SK-N-SH treated with all-trans-retinoic acid at 6 μM for 48 hours (cell line): ENCODE measurements around the gene CYP1A2.

ENCODE experiments used
- ATAC-seq: fragments of 200-7000 bp; cut with Tn5 transposase; 3 replicates; pipeline ENCODE4 v1.9.1; 2020; ENCODE audit warnings: mild to moderate bottlenecking, moderate library complexity
- CREB5 ChIP-seq: fragments of 250-450 bp; sonication (Bioruptor Pico); IDR thresholded peaks from 2 replicates; pipeline ENCODE4 v1.5.1; 2020; ENCODE audit warnings: low read depth, mild to moderate bottlenecking, moderate library complexity
- CSDC2 ChIP-seq: fragments of 250-450 bp; sonication (Bioruptor Pico); IDR thresholded peaks from 2 replicates; pipeline ENCODE4 v1.5.0; 2020; ENCODE audit warnings: mild to moderate bottlenecking, moderate library complexity
- CSRNP3 ChIP-seq: fragments of 250-450 bp; sonication (Bioruptor Pico); IDR thresholded peaks from 2 replicates; pipeline ENCODE4 v1.5.1; 2021; ENCODE audit warnings: mild to moderate bottlenecking, moderate library complexity
- GLIS3 ChIP-seq: fragments of 250-450 bp; sonication (Bioruptor Pico); IDR thresholded peaks from 2 replicates; pipeline ENCODE4 v1.5.0; 2020; ENCODE audit warnings: mild to moderate bottlenecking, moderate library complexity
- ISL1 ChIP-seq: fragments of 250-450 bp; sonication (Bioruptor Pico); IDR thresholded peaks from 2 replicates; pipeline ENCODE4 v2.1.2; 2022; ENCODE audit warnings: mild to moderate bottlenecking, moderate library complexity
- PATZ1 ChIP-seq: fragments of 250-450 bp; sonication (Bioruptor Pico); IDR thresholded peaks from 2 replicates; pipeline ENCODE4 v1.8.0; 2020; ENCODE audit warnings: mild to moderate bottlenecking, moderate library complexity, borderline replicate concordance
- RARB ChIP-seq: fragments of 250-450 bp; sonication (Bioruptor Pico); IDR thresholded peaks from 2 replicates; pipeline ENCODE4 v1.8.0; 2021; ENCODE audit warnings: mild to moderate bottlenecking, moderate library complexity
- SNAI2 ChIP-seq: fragments of 250-450 bp; sonication (Bioruptor Pico); IDR thresholded peaks from 2 replicates; pipeline ENCODE4 v1.5.0; 2020; ENCODE audit warnings: mild to moderate bottlenecking, moderate library complexity
- TCF4 ChIP-seq: fragments of 250-450 bp; sonication (Bioruptor Pico); IDR thresholded peaks from 2 replicates; pipeline ENCODE4 v1.8.0; 2021; ENCODE audit warnings: mild to moderate bottlenecking, moderate library complexity, borderline replicate concordance
- TOX ChIP-seq: fragments of 250-450 bp; sonication (Bioruptor Pico); IDR thresholded peaks from 2 replicates; pipeline ENCODE4 v1.8.0; 2021; ENCODE audit warnings: mild to moderate bottlenecking, moderate library complexity, borderline replicate concordance
- TSHZ2 ChIP-seq: fragments of 250-450 bp; sonication (Bioruptor Pico); IDR thresholded peaks from 2 replicates; pipeline ENCODE4 v1.5.0; 2020; ENCODE audit warnings: mild to moderate bottlenecking, moderate library complexity
- ZC3H10 ChIP-seq: fragments of 250-450 bp; sonication (Bioruptor Pico); IDR thresholded peaks from 2 replicates; pipeline ENCODE4 v1.5.1; 2021; ENCODE audit warnings: mild to moderate bottlenecking, moderate library complexity
- ZFP3 ChIP-seq: fragments of 250-450 bp; sonication (Bioruptor Pico); IDR thresholded peaks from 2 replicates; pipeline ENCODE4 v1.5.0; 2020; ENCODE audit warnings: mild to moderate bottlenecking, moderate library complexity
- ZFP30 ChIP-seq: fragments of 450-650 bp; formaldehyde crosslinking; IDR thresholded peaks from 2 replicates; pipeline ENCODE4 v1.5.0; 2022; ENCODE audit warnings: mild to moderate bottlenecking, moderate library complexity
- ZNF70 ChIP-seq: fragments of 450-650 bp; formaldehyde crosslinking; IDR thresholded peaks from 2 replicates; pipeline ENCODE4 v1.5.0; 2020; ENCODE audit warnings: mild to moderate bottlenecking, moderate library complexity

The CYP1A2 gene

GRCh38 chr15:74725225-74725774 lies 23.3 kb upstream of the CYP1A2 start, which contains the start of gene CYP1A1:
Gene CYP1A1 (minus strand): TSS chr15:74725528. CDS start chr15:74723097, 2,431 bp downstream.
- peak; percentile 79 for ATAC-seq
- no peak for TF ChIP-seq SNAI2 (CRISPR knock-in tag)
- no peak for TF ChIP-seq GLIS3 (CRISPR knock-in tag)
- no peak for TF ChIP-seq CSDC2 (CRISPR knock-in tag)
- TF ChIP-seq ZNF70 (CRISPR knock-in tag), result no peak
- no peak for TF ChIP-seq ISL1 (CRISPR knock-in tag)
- TF ChIP-seq CSRNP3, result no peak
- TF ChIP-seq PATZ1 (CRISPR knock-in tag), result no peak
- no peak for TF ChIP-seq TSHZ2 (CRISPR knock-in tag)
- no peak for TF ChIP-seq TCF4 (CRISPR knock-in tag)
- TF ChIP-seq ZFP3 (CRISPR knock-in tag), result no peak
- no peak for TF ChIP-seq ZFP30 (CRISPR knock-in tag)

GRCh38 chr15:74725845-74726773 lies 22.5 kb upstream of the CYP1A2 start:
- peak; percentile 73 for ATAC-seq
- TF ChIP-seq PATZ1 (CRISPR knock-in tag), result peak; percentile 41; the same call in 1 of the 2 replicates
- TF ChIP-seq CSRNP3, result no peak

GRCh38 chr15:74726774-74727164 lies 21.9 kb upstream of the CYP1A2 start:
- no peak for ATAC-seq
- TF ChIP-seq TCF4 (CRISPR knock-in tag) (no peak), CREB5 (CRISPR knock-in tag) (no peak), ZFP3 (CRISPR knock-in tag) (no peak), TSHZ2 (CRISPR knock-in tag) (no peak), RARB (CRISPR knock-in tag) (no peak), ZC3H10 (no peak), TOX (CRISPR knock-in tag) (no peak), PATZ1 (CRISPR knock-in tag) (no peak)
